Occipital lobe (tissue), 2 donors: ENCODE measurements around the gene ZFR2. TPM values are rescaled to one million over a fixed set of nuclear protein-coding genes. Genes with fewer than 3 reads are reported as not detected.

ENCODE experiments used
- DNase-seq: peaks from one replicate; lab custom pipeline; 2025; lab: John Stamatoyannopoulos, UW
- total RNA-seq: library from RNA; depleted of rRNA; stranded (reverse); fragments of >200 nt; gene quantifications from one replicate; pipeline ENCODE4 v1.2.3, GENCODE V29; 2014

The ZFR2 gene
- total RNA-seq, 1 donor from 2014 or later: 6.2 TPM

DNA sequence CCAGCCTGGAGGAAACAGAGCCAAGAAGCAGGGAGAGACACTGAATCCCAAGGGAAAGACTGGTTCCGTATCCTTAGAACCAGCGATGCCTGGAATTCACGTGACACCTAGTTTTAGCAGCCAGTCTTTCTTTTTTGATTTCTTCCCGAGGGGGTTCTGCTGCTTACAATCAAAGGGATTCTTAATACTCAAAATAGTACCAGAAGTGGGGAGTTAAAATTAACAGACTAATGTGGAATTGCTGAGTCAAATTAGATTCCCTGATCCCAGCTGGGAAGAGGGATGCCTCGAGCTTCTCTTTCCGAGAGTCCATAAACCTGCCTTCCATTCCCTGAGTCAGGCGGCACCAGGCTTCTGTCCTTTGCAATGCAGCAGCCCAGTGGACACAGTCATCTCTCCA, 77.9 kb downstream of the ZFR2 start:
- no peak for DNase-seq

DNA sequence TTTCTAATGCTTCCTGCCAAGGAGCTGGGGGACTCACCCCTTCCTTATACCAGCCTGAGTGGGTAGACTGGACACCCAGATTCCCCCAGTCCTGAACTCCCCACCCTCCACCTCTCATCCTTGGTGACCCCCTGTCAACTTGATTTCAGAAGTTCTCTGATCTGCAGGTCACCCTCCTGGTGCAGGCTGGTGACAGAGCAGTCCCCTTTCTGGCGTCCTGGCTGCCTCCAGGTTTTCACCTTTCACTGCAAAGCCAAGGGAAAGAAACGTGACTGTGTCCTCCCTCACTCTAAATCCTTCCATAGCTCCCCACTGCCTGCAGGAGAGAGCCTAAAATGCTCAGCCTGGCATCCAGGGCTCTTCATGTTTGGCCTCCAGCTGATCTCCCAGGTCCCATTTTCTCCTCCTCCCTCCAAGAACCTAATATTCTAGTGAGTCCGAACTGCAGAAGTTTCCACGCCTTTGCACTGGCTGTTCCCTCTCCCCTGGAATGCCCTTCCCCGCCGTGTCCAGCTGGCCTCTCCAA, 78.6 kb downstream of the ZFR2 start:
- DNase-seq: no peak

DNA sequence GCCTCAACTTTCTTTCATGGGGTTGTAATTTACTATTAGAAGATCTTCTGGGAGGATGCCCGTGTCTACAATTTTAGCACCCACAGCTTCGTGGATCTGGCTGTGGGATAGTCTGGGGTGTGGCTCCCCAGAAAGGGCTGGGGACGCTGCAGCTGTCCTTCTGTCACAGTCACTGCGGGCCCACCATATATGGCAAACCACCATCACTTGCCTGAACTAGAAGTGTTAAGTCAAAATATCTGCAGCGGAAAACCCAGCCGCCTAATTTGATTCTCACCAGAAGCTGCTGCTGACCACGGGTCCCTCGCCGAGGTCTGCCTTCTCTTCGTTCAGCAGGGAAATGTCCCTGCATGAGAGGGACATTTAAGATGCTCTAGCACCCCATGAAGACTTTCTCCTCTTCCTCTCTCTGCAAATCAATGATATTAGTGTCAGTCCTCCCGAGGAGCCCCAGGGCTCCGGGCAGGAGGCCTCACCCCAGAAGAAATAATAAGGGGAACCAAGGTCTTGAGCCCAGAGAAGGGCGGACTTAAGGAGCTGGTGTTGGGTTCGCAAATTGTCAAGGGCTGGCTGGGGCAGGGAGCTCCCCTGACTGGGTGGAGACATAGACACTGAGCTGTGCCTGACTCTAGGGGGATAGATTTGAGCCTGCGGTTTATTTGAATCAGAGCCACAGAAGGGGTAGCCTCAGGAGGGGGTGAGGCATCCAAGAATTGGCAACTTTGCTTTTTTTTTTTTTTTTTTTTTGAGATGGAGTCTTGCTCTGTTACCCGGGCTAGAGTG, 79.7 kb downstream of the ZFR2 start:
- no peak for DNase-seq

DNA sequence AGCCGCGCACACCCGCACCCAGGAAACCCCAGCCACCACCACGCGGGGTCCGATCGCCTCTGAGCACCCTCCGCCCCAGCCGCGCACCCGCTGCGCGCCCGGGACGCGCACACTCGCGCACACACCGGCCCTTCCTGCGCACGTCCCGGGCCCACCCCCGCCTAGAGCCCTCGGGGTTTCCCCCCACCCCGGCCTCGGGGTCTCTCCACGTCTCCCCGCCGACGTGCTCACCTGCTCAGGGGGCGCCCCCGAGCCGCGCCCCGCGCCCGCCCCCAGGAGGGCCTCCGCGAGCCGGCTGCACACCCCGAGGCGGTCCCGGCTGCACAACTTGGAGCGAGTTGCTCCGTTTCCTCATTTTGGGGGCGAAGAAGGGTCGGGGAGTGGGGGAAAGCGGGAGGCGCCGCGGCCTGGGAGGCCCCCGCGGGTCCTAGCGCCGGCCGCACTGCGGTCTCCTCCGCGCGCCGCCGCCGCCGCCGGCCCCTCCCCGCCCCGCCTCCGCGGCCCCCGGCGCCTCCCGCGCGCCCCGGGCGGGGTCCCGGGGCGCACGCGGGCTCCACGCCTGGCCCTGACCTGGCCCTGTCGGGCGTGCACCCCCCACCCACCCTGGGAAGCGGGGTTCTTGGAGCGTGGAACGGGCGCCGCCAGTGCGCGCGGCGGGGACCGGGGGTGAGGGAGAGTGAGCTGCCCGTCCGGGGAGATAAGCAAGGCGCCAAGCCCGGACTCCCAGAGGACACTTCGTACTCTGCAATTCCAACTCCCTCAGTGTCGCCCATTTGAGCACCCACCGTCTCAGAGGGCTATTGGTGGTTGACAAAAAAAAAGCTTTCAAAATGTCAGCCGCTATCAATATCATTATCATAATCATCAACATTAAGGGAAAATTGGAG, 82.7 kb downstream of the ZFR2 start, which contains the start of gene MATK:
Gene MATK (minus strand): TSS at position 444 of the 887 bp plus-strand sequence. CDS start 1,246 bp downstream, outside the sequence.
- DNase-seq: no peak

DNA sequence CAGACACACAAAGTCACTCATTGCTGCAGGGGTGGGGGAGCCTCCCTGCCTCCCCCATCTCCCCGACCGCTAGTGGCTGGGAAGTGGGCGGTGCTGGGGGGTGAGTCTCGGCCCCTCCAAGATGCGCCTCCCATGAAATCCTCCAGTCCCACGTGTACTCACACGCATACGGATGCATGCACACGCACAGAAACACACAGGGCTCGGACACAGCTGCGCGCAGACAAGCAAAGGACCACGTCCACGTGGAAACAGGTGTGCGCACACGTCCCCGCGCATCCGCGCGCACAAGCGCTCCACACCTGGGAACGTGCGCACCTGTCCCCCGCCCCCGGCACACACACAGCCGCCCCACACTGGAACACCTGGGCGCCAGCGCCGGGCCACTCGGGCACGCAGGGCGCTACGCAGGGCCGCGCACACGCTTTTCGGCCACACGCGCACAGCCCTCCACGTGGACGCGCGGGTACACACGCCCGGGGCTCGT, 83.3 kb downstream of the ZFR2 start:
- peak; percentile 38 for DNase-seq

DNA sequence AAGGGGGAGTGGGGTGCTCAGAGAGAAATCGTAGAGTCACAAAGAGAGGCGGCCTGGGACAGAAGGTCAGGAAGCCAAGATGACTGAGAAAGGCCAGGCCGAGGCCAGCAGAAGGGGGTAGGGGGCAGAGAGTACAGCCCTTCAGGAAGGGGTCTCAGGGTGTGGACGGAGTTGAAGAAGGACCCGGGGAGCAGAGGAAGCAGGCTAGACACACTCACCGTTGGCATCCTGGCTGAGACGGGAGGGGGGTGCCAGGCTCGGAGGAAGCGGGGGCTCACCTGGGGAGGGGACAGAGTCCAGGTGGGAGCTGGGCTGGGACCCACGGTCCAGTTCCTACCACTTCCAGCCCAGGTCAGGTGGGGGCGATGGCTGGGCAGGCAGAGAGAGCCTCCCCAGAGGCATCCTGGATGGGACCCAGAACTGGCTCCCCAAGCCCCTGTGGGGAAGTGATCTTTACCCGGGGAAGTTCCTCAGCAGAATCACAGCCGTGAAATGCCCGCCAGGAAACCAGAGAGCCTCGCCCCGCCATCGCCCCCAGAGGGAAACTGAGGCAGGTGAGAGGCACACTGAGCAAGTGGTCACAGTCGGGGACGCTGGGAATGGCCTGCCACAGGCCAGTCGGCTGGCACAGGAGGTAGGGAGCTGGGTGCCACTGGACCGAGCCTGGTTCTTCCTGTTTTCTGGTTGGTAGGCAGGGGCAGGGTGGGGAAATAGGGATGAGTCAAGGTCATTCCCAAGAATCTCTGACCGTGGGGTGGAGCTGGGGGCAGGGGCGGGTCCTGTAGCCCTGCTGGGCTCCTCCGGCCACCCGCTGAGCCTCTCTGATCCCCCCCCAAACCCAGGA, 84.0 kb downstream of the ZFR2 start:
- no peak for DNase-seq

DNA sequence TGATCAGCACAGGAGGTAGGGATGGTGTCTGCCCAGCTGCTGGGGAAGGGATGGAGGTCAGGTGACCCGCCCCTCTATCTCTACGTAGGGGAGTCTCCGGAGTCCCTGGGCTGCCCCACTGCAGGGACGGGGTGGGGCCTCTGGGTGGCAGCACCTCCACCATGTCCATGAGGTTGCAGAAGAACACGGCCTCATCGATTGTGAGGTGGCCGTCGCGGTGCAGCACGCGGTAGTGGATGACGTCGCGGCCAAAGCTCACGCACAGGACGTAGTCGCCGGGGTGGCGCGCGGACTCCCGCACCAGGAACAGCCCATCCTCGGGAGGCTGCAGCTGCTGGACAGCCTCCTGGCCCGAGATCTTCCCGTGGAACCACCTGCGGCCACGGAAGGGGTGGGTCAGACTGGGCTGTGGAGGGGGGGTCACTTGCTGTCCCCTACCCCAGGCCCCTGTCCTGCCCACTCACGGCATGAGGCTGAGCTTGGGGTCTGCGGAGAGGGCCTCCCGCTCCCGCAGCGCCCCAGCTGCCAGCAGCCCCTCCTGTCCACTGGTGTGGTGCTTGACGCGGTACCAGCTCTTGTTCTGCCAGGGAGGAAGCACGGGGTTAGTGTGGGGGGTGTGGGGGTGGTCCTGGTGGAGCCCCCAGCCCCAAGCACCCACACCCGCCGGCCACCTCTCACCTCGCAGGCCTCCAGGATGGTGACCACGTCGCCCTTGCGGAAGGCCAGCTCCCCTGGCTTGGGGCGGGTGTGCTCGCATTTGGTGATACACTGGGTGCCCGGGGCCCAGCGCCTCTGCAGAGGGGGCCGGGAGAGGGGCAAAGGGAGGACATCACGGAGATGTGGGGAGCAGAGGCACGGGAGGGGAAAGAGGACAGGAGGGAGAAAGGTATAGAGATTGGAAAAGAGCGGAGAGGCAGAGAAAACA, 84.9 kb downstream of the ZFR2 start:
- no peak for DNase-seq

DNA sequence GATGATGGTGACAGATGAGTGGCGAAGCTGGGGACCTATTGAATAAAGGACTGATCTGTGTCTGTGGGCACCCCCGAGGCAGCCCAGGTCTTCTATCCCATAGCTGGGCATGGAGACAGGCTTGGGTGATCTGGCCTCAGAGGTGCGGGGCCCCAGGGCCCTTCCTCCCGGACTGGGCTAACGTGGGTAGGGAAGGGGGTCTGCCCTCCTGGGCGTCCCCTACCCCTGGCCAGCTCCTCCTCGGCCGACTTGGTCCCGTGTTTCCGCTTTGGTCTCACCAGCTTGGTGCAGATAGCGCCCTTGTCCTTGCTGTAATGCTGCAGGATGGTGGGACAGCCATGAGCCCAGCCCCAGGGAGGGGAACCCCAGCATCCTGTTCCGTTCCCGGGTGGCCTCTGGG, 85.9 kb downstream of the ZFR2 start:
- DNase-seq: no peak

DNA sequence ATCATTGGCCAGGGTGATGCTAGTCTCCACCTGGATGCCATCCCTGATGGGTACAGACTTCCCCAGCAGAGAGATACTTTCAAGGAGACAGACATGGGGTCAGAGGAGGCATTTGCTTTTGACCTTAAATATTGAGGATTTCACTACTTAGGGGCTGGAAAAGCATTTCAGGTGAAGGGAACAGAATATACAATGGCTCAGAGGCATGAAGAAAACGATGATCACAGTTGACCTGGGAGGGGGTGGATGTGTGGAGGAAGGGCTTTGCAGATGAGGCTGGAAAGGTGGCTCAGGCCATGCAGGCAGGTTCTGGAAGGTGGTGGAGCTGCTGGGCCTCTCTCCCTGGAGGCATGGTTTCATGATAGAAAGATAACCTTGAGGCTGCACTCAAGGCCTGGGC, 86.5 kb downstream of the ZFR2 start:
- no peak for DNase-seq

DNA sequence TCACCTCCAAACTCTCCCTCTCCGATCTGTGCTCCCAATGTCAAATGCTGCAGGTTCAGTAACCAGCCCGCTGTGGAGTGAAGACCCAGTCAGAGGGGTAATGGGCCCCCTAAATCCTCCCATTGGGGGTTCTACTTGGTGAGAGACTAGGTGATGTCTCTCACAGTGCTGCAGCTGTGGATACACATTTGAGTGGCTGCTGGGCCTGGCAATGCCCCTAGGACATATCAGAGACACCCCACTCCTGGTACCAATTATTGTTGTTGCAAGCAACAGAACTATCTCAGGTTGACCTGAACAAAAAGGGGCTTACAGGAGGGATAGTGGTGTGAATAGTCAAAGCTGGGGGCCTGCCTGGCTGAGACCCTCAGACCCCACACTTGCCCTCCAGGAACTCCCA, 87.2 kb downstream of the ZFR2 start:
- DNase-seq: no peak

DNA sequence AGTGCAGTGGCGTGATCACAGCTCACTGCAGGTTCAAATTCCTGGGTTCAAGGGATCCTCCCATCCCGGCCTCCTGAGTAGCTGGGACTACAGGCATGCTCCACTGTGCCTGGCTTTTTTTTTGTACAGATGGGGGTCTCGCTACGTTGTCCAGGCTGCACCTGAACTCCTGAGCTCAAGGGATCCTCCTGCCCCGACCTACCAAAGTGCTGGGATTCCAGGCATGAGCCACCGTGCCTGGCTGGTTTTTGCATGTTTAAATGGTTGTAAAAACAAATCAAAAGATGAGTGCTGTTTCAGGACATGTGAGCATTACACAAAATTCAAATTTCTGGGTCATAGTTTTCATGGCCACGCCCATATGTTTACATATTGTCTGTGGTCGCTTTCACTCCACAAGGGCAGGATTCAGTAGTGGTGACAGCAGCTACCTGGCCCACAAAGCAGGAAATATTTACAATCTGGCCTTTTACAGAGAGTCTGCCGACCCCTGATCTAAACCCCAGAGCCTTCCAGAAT, 88.0 kb downstream of the ZFR2 start:
- no peak for DNase-seq

DNA sequence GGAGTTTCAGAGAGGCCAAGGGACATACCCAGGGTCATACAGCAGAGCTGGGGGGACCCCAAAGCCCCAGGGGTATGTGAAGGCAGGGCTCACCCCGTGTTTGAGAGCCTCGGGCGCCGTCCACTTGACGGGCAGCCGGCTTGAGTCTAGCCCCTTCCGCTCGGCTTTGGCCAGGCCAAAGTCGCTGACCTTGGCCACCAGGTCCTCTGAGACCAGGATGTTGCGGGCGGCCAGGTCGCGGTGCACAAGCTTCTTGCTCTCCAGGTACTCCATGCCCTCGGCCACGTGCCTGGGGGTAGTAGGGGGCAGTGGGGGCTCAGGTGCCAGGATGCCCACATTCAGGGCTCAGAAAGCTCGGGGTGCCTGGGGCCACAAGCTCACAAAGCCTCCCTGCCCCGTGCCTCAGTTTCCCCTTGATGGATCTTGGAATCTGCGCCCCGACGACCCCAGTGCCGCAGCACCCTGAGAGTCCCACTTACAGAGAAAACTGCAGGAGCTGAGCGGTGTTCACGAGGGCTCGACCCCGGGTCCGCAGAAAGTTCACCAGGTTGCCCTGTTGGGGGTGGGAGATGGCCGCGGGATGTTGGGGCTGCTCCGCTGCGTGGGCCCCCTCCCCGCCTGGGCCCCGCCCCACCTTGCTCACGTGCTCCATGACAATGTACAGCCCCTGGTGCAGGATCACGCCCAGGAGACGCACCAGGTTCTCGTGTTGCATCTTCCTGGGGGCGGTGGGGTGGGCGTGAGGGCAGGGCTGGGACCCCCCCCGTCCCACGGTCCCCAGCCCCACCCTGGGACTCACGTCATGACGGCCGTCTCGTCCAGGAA, 89.7 kb downstream of the ZFR2 start:
- DNase-seq: no peak

DNA sequence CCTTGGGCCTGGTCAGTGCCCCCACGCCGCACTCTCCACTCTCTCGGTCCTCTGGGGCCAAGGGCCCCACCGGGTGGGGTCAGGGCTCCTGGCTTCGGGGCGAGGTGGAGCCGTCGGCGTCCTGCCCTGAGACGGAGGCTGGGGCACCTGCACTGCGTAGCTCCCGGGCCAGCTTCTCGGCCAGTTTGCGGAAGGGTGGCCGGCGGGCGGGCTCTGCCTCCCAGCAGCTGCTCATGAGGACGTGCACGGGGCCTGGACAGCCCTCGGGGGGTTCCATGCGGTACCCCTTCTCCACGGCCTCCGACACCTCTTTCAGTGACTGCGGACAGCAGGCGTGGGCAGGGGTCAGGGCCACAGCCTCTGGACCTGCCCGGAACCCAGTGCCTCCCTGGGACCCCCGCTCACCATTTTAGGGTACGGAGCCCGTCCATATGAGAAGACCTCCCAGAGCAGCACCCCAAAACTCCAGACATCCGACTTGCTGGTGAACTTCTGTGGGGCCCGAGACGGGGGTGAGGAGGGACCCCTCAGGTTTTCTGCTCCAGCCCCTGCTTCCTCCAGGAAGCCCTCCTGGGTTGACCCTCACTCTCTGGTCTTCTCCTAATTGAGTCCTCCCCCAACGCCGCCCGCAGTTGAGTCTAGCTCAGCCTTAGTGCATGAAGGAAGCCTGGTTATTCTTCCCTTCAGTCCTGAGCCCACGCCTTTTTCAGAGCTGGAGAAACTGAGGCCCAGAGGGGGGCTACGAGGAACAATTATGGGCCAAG, 90.6 kb downstream of the ZFR2 start:
- DNase-seq: no peak

DNA sequence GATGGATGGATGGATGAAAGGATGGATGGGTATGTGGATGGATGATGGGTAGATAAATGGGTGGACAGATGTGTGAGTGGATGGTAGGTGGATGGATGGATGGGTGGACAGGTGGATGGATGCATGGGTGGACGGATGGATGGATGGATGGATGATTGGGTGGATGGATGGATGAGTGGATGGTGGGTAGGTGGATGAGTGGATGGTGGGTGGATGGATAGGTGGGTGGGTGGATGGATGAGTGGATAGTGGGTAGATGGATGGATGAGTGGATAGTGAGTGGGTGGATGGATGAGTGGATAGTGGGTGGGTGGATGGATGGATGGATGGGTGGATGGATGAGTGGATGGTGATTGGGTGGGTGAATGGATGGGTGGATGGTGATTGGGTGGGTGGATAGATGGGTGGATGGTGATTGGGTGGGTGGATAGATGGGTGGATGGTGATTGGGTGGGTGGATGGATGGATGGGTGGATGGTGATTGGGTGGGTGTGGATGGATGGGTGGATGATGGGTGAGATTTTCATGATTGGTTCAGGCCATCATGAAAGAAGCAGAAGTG, 92.3 kb downstream of the ZFR2 start:
- no peak for DNase-seq

DNA sequence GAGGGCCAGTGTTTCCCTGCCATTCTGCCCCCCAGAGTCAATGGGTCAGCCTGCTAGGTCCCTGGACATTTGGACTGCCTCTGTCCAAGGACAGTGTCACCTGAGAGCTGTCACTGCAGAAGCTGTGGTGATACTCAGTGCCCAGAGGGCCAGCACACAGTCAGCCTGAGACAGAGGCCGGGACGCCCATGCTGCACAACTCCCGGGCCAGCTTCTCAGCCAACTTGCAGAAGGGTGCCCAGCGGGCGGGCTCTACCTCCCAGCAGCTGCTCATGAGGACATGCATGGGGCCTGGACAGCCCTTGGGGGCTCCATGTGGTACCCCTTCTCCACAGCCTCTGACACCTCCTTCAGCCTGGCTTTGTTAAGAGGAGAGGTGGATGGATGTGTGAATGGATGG, 93.0 kb downstream of the ZFR2 start:
- DNase-seq: no peak

DNA sequence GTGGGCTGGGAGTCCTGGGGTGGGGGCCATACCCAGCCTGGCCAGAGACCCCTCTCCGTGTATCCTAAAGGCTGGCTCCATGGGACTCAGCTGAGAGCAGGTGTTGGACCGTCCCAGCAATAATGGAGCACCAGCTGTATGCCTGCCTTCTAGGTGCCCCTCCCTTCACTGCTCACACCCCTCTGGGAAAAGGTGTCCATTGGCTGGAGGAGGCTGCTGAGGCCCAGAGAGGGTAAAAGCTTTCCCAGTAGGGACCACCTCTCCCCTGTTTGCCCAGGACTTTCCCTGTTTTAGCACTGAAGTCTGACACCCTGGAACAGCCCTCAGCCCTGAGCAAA, 93.5 kb downstream of the ZFR2 start:
- no peak for DNase-seq

DNA sequence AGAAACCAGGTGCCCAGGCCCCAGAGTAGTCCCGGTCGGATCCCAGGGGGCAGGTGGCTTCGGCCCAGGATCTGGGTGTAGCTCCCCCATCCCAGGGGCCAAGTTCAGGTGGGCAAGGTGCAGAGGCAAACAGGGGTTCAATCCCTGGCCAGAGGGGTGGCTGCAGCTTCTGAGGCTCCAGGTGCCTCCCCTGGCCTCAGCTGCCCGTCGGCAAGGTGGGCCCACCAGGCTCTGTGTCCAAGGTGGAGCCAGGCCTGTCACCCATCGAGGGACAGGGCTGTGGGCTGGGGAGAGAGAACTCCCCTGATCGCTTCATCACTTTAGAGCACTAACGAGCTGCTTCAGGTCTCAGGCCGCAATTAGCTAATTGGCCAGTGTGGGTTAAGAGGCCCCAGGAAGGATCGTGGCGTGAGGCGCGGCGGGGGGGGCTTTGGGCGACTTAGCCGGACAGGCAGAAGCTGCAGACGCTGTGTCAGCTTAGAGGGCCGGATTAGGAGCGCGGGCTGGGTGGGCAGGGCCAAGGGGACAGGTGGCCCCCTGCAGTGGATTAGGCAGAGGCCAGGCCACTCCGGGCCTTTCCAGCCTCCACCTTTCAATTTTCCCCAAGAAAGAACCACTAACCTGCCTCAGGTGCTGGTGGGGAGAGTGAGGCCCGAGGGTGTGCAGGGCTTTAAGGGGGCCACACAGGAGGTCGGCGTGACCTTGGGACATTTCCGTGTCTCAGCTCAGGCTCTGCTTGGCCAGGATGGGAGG, 94.0 kb downstream of the ZFR2 start:
- DNase-seq: no peak
